Caco-2 (cell line): ENCODE results near the gene PAPOLG. TPM values are rescaled to one million over a fixed set of nuclear protein-coding genes. Genes with fewer than 3 reads are reported as not detected.

Experiments
- BruUV-seq: library from RNA; stranded (reverse); fragments of 400-500 nt; replicated peaks from 2 replicates; lab custom pipeline; 2021; lab: Mats Ljungman, UMichigan
- CTCF ChIA-PET: fragments of 300-600 bp; sonication (Branson Sonifier 250); formaldehyde crosslinking; loops from one replicate; lab custom pipeline; 2022; ENCODE audit warnings: antibody characterized with exemption; lab: Charles Lee
- POLR2A ChIA-PET: fragments of 300-600 bp; sonication (Branson Sonifier 250); formaldehyde crosslinking; loops from one replicate; lab custom pipeline; 2022; ENCODE audit warnings: antibody characterized with exemption; lab: Charles Lee
- DNase-seq, 2 experiments: peaks; one replicate each; pipeline versions ENCODE4 v3.0.0 to v3.0.0-alpha.2; 2020 to 2022
- H3K27me3 ChIP-seq: replicated peaks from 2 replicates; pipeline ENCODE4 v1.6.0; 2011; ENCODE audit warnings: low read length; ENCODE audit not compliant: control insufficient read depth, insufficient read depth
- H3K36me3 ChIP-seq: 2 replicates; pipeline ENCODE4 v1.5.1; 2011; ENCODE audit warnings: low read length; ENCODE audit not compliant: control insufficient read depth, insufficient read depth
- H3K4me1 ChIP-seq: fragments of 250-450 bp; sonication (Bioruptor Pico); 2 replicates; pipeline ENCODE4 v1.5.1; 2020; ENCODE audit warnings: mild to moderate bottlenecking
- H3K4me3 ChIP-seq: 2 replicates; pipeline ENCODE4 v1.5.1; 2011; ENCODE audit warnings: low read depth, mild to moderate bottlenecking, control low read depth, low read length
- H3K9me3 ChIP-seq: fragments of 250-450 bp; sonication (Bioruptor Pico); 2 replicates; pipeline ENCODE4 v1.5.1; 2020; ENCODE audit warnings: mild to moderate bottlenecking, moderate library complexity
- H3K27ac Mint-ChIP-seq: one replicate; pipeline ENCODE4 v1.8.0; 2022; ENCODE audit warnings: mixed read lengths; ENCODE audit not compliant: unreplicated experiment
- H3K27me3 Mint-ChIP-seq: one replicate; pipeline ENCODE4 v1.8.0; 2022; ENCODE audit warnings: mixed read lengths; ENCODE audit not compliant: insufficient read depth, unreplicated experiment
- H3K36me3 Mint-ChIP-seq: one replicate; pipeline ENCODE4 v1.8.0; 2022; ENCODE audit warnings: mild to moderate bottlenecking, mixed read lengths; ENCODE audit not compliant: insufficient read depth, unreplicated experiment
- H3K4me1 Mint-ChIP-seq: one replicate; pipeline ENCODE4 v1.8.0; 2022; ENCODE audit warnings: low read depth, mixed read lengths; ENCODE audit not compliant: unreplicated experiment
- H3K4me3 Mint-ChIP-seq: one replicate; pipeline ENCODE4 v1.8.0; 2022; ENCODE audit warnings: mild to moderate bottlenecking, moderate library complexity, mixed read lengths; ENCODE audit not compliant: unreplicated experiment
- H3K9me3 Mint-ChIP-seq: one replicate; pipeline ENCODE4 v1.8.0; 2022; ENCODE audit warnings: mixed read lengths; ENCODE audit not compliant: unreplicated experiment
- intact Hi-C: fragments of 100-400 bp; cut with micrococcal nuclease; formaldehyde crosslinking; loops from one replicate; pipeline ENCODE4 v1.10.0; 2022; ENCODE audit not compliant: unreplicated experiment
- total RNA-seq: library from RNA; stranded (reverse); gene quantifications from 2 replicates; pipeline ENCODE4 v1.2.3, GENCODE V29; 2022
- TF ChIP-seq, protein P1 (sequence below), 2 experiments: fragments of 200-600 bp in 1 of 2; IDR thresholded peaks; 1 replicate in 1 of 2; 2 replicates in 1 of 2; pipeline versions ENCODE4 v1.5.1 to v1.8.0; 2011 to 2022; ENCODE audit warnings: antibody characterized with exemption in 1 of 2, control low read depth in 1 of 2, inconsistent platforms in 1 of 2, low read depth in 1 of 2, low read length in 1 of 2, mild to moderate bottlenecking in 1 of 2, moderate library complexity in 1 of 2; ENCODE audit not compliant: insufficient read depth in 1 of 2, severe bottlenecking in 1 of 2, unreplicated experiment in 1 of 2

PAPOLG gene
- total RNA-seq, 1 experiment from 2014 or later, result 14.4 TPM

DNA sequence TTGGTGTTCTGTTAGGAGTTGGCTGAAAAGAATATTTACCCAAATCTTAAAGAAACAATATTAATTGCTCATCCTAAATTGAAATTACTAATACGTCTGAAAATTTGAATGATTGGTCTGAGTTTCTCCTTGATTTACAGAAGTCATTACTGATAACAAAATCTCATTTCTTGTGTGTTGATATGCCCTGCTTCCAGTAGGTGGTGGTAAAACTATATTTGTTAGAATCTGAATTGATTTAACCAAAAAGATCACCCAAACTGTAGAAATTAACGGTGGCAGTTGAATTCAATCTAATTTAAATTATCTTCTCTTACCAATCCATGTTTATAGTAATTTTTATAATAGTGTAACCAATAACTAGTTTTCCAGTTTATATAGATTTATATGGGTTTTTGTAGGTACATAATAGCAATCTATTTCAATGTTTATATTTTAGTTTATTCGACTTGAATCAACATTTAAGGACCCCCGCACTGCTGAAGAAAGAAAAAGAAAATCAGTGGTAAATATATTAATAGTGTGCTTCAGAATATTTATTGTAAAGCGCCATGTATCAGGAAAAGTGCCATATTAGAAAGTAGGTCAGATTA is 38.3 kb downstream of the PAPOLG start:
- no peaks in the 10 kb centered on the region for H3K27me3 ChIP-seq
- Mint-ChIP-seq H3K9me3 (no peaks in the 10 kb centered on the region), H3K4me1 (peaks cover 8% of the 10 kb centered on the region), H3K27ac (no peak overlapping the region), H3K36me3 (peaks cover 49% of the 10 kb centered on the region), H3K27me3 (no peaks in the 10 kb centered on the region), H3K4me3 (no peak overlapping the region)
- TF ChIP-seq, protein P1, sequence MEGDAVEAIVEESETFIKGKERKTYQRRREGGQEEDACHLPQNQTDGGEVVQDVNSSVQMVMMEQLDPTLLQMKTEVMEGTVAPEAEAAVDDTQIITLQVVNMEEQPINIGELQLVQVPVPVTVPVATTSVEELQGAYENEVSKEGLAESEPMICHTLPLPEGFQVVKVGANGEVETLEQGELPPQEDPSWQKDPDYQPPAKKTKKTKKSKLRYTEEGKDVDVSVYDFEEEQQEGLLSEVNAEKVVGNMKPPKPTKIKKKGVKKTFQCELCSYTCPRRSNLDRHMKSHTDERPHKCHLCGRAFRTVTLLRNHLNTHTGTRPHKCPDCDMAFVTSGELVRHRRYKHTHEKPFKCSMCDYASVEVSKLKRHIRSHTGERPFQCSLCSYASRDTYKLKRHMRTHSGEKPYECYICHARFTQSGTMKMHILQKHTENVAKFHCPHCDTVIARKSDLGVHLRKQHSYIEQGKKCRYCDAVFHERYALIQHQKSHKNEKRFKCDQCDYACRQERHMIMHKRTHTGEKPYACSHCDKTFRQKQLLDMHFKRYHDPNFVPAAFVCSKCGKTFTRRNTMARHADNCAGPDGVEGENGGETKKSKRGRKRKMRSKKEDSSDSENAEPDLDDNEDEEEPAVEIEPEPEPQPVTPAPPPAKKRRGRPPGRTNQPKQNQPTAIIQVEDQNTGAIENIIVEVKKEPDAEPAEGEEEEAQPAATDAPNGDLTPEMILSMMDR (IDR thresholded peaks at IDR 0.05; ENCODE audit: insufficient read depth in 1 of 2, low read depth in 1 of 2, low read length in 1 of 2, severe bottlenecking in 1 of 2, unreplicated experiment in 1 of 2), result peak; percentile 42 to 58
- BruUV-seq, result no TSS peak
- POLR2A ChIA-PET, result no interaction called here
- intact Hi-C loops, result loop anchor here (1.0 kb wide), 1 partner anchor 205 kb away; no protein-coding TSS in a partner anchor
- DNase-seq, result no peak
- no peaks in the 10 kb centered on the region for H3K36me3 ChIP-seq
- no peaks in the 10 kb centered on the region for H3K4me1 ChIP-seq
- CTCF ChIA-PET, result no interaction called here
- no peaks in the 10 kb centered on the region for H3K9me3 ChIP-seq
- no peak overlapping the region for H3K4me3 ChIP-seq

DNA sequence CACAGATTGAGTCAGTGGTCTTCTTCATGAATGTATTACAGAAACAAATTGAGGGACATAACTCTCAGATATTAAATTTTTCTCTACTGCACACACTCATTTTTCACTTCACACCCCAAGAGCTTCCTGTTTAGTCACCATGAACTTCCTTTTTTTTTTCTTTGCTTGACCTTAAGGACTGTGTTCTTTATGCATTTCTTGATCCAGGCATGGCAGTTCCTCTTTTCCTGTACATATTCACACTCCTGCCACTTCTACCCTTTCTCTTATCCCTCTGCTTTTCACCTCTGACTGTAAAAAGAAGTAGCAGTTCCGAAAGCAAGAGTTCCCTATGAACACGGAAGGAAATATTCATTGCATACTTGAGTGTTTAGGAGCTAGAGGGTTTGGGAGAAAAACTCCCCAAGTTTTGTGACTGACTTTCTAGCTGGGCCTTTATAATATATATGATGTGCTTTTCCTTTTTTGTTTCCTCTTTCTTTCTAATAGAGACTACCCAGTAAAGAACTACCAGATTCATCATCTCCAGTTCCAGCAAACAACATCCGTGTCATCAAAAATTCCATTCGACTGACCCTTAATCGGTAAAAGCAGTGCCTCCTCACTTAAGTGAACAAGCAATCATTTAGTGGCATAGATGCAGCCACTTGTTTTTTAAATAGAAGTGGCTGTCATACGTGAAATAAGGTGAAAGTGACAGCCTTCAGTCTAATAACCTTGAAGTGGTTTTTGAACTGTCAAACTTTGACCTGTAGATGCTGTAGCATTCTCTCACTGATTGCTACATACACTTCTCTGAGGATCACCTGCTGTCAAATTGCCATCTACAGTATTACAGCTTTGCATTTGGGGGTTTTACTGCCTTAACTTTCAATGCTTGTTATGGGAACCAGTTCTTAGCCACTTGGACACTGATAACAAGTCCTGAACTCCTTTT is 40.8 kb downstream of the PAPOLG start:
- intact Hi-C loops, result no loop called here
- no peak overlapping the region for H3K4me3 ChIP-seq
- H3K4me3 Mint-ChIP-seq, result no peak overlapping the region
- TF ChIP-seq, protein P1 (IDR thresholded peaks at IDR 0.05; ENCODE audit: insufficient read depth in 1 of 2, low read depth in 1 of 2, low read length in 1 of 2, severe bottlenecking in 1 of 2, unreplicated experiment in 1 of 2), result no peak
- peaks cover 8% of the 10 kb centered on the region for H3K4me1 Mint-ChIP-seq
- no peaks in the 10 kb centered on the region for H3K9me3 ChIP-seq
- CTCF ChIA-PET, result no interaction called here
- no peaks in the 10 kb centered on the region for H3K27me3 ChIP-seq
- peaks cover 34% of the 10 kb centered on the region for H3K36me3 Mint-ChIP-seq
- no peaks in the 10 kb centered on the region for H3K36me3 ChIP-seq
- DNase-seq, result no peak
- POLR2A ChIA-PET, result no interaction called here
- peak overlapping the region; percentile 39 for H3K27ac Mint-ChIP-seq
- no peaks in the 10 kb centered on the region for H3K27me3 Mint-ChIP-seq
- no peaks in the 10 kb centered on the region for H3K9me3 Mint-ChIP-seq
- H3K4me1 ChIP-seq, result no peaks in the 10 kb centered on the region
- BruUV-seq, result no TSS peak

DNA sequence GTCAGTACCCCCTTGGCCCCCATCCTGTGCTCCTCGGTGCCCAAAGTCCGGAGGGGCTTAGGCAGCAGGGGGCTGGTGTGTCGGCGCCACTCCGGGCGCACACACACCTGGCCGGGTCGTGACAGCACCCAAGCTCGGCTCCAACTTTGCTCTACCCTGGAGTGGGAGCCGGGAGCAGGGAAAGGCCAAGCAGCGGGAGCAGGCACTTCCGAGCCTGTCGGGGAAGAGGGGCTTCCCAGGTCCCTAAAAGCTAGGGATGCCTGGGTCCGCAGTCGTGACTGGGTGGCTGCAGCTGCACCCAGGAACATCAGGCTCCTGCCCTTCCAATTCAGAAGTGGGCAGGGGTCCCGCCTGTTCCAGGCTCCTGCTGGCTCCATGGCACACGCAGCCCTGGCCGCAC is 48.4 kb downstream of the PAPOLG start:
- intact Hi-C loops, result no loop called here
- Mint-ChIP-seq H3K36me3 (peaks cover 6% of the 10 kb centered on the region), H3K27me3 (no peaks in the 10 kb centered on the region), H3K9me3 (no peaks in the 10 kb centered on the region), H3K27ac (no peak overlapping the region), H3K4me1 (no peaks in the 10 kb centered on the region), H3K4me3 (no peak overlapping the region)
- Histone ChIP-seq H3K4me1 (no peaks in the 10 kb centered on the region), H3K9me3 (no peaks in the 10 kb centered on the region), H3K36me3 (no peaks in the 10 kb centered on the region), H3K4me3 (no peak overlapping the region), H3K27me3 (no peaks in the 10 kb centered on the region)
- BruUV-seq, result no TSS peak
- TF ChIP-seq, protein P1 (IDR thresholded peaks at IDR 0.05; ENCODE audit: insufficient read depth in 1 of 2, low read depth in 1 of 2, low read length in 1 of 2, severe bottlenecking in 1 of 2, unreplicated experiment in 1 of 2), result no peak
- ChIA-PET POLR2A (no interaction called here), CTCF (interaction anchor here (1.3 kb wide), 1 partner anchor 194 kb away, joined by 18 read pairs; no protein-coding TSS in a partner anchor)
- no peak for DNase-seq
